HFF-Myc (cell line): Measurements from ENCODE around the gene SLC25A29.

ENCODE experiments used
- DNase-seq: peaks from one replicate; pipeline ENCODE4 v3.0.0-alpha.2; 2011; ENCODE audit warnings: low read depth; ENCODE audit errors: extremely low read depth
- H3K4me3 ChIP-seq: replicated peaks from 2 replicates; pipeline ENCODE4 v1.5.1; 2011; ENCODE audit warnings: low read depth, mild to moderate bottlenecking, control low read depth, low read length
- CTCF ChIP-seq: IDR thresholded peaks from 2 replicates; pipeline ENCODE4 v1.5.1; 2012; ENCODE audit warnings: mild to moderate bottlenecking, low read depth, low read length, control low read depth; ENCODE audit errors: missing control alignments

The SLC25A29 gene

GRCh38 chr14:100306101-100306997 is at the start of gene SLC25A29:
Gene SLC25A29 (minus strand): TSS chr14:100306444. CDS start chr14:100306232, 212 bp downstream.
- DNase-seq: no peak
- no peak for TF ChIP-seq CTCF
- peak within 1 kb of the TSS; percentile 69 for H3K4me3 ChIP-seq

- H3K4me3 ChIP-seq: no peak overlapping the region
- DNase-seq: no peak
- TF ChIP-seq CTCF: no peak
These were observed 44.7 kb upstream of the SLC25A29 start for GRCh38 chr14:100350986-100351385.

GRCh38 chr14:100350276-100350926 is 44.2 kb upstream of the SLC25A29 start:
- H3K4me3 ChIP-seq: no peak overlapping the region
- no peak for DNase-seq
- no peak for TF ChIP-seq CTCF

GRCh38 chr14:100348784-100349685 is 42.8 kb upstream of the SLC25A29 start:
- DNase-seq: no peak
- H3K4me3 ChIP-seq: no peak overlapping the region
- TF ChIP-seq CTCF: no peak

GRCh38 chr14:100348253-100348729 is 42.0 kb upstream of the SLC25A29 start:
- TF ChIP-seq CTCF: no peak
- DNase-seq: no peak
- no peak overlapping the region for H3K4me3 ChIP-seq
